Fibroblast of the aortic adventitia (primary cell): Measurements from ENCODE around the gene IQGAP1. TPM values are rescaled to one million over a fixed set of nuclear protein-coding genes. Genes with fewer than 3 reads are reported as not detected.
A peak's percentile ranks its signal among the peaks of the same experiment; 100 is the strongest.

Experiments
- DNase-seq: peaks from one replicate; pipeline ENCODE4 v3.0.0-alpha.2; 2010; ENCODE audit warnings: low read depth
- H3K4me3 ChIP-seq: 2 replicates; pipeline ENCODE4 v1.5.1; 2011; ENCODE audit warnings: low read depth, mild to moderate bottlenecking, control low read depth, low read length, moderate library complexity
- total RNA-seq: library from RNA; depleted of rRNA; stranded (reverse); fragments of >200 nt; gene quantifications from 2 replicates; pipeline ENCODE4 v1.2.3, GENCODE V29; 2012; ENCODE audit warnings: low replicate concordance
- TF ChIP-seq, protein P1 (sequence below): IDR thresholded peaks from 2 replicates; pipeline ENCODE4 v1.5.1; 2011; ENCODE audit warnings: mild to moderate bottlenecking, low read length, control low read depth, inconsistent platforms; ENCODE audit not compliant: insufficient read depth

The IQGAP1 gene, protein sequence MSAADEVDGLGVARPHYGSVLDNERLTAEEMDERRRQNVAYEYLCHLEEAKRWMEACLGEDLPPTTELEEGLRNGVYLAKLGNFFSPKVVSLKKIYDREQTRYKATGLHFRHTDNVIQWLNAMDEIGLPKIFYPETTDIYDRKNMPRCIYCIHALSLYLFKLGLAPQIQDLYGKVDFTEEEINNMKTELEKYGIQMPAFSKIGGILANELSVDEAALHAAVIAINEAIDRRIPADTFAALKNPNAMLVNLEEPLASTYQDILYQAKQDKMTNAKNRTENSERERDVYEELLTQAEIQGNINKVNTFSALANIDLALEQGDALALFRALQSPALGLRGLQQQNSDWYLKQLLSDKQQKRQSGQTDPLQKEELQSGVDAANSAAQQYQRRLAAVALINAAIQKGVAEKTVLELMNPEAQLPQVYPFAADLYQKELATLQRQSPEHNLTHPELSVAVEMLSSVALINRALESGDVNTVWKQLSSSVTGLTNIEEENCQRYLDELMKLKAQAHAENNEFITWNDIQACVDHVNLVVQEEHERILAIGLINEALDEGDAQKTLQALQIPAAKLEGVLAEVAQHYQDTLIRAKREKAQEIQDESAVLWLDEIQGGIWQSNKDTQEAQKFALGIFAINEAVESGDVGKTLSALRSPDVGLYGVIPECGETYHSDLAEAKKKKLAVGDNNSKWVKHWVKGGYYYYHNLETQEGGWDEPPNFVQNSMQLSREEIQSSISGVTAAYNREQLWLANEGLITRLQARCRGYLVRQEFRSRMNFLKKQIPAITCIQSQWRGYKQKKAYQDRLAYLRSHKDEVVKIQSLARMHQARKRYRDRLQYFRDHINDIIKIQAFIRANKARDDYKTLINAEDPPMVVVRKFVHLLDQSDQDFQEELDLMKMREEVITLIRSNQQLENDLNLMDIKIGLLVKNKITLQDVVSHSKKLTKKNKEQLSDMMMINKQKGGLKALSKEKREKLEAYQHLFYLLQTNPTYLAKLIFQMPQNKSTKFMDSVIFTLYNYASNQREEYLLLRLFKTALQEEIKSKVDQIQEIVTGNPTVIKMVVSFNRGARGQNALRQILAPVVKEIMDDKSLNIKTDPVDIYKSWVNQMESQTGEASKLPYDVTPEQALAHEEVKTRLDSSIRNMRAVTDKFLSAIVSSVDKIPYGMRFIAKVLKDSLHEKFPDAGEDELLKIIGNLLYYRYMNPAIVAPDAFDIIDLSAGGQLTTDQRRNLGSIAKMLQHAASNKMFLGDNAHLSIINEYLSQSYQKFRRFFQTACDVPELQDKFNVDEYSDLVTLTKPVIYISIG (N-terminal part only)
- total RNA-seq: 164 and 289 TPM in 2 replicates

DNA sequence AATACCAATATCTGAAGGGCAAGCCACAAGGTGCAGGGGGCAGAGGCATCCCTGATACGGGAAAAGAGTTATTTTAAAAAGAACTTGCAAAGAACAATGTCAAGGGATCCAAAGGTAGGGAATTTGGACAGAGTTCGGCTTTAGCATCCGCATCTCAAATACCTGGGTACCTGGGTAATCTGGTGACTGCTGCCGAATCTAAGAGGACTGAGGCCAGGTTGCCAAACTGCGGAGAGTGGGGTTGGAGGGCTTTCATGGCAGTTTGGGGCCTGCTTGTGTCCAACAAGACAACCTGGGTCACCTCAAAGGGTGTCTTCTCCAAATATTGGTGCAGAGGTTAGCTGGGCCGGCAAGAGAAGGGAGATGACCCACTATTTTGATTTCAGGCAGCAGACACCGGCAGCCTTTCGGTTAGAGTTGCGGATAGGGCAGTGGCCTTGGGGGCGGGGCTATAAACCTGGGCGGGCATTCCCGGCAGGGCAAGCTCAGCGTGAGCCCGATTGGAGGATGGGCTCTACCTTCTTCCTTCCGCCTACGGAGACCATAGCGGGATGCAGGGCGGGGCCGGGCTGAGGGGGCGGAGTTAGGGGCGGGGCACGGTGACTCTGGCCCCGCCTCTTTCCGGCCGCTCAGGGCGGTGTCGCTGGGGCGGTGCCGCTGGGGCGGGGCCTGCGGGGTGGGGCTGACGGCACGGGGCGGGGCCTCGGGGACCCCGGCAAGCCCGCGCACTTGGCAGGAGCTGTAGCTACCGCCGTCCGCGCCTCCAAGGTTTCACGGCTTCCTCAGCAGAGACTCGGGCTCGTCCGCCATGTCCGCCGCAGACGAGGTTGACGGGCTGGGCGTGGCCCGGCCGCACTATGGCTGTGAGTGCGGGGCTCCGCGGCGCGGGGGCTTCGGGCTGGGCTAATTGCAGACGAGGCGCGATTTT, at the start of gene IQGAP1:
IQGAP1 (plus strand) TSS at position 709 of the 928 bp plus-strand sequence; CDS start at position 809, 100 bp downstream.
- TF ChIP-seq, protein P1, sequence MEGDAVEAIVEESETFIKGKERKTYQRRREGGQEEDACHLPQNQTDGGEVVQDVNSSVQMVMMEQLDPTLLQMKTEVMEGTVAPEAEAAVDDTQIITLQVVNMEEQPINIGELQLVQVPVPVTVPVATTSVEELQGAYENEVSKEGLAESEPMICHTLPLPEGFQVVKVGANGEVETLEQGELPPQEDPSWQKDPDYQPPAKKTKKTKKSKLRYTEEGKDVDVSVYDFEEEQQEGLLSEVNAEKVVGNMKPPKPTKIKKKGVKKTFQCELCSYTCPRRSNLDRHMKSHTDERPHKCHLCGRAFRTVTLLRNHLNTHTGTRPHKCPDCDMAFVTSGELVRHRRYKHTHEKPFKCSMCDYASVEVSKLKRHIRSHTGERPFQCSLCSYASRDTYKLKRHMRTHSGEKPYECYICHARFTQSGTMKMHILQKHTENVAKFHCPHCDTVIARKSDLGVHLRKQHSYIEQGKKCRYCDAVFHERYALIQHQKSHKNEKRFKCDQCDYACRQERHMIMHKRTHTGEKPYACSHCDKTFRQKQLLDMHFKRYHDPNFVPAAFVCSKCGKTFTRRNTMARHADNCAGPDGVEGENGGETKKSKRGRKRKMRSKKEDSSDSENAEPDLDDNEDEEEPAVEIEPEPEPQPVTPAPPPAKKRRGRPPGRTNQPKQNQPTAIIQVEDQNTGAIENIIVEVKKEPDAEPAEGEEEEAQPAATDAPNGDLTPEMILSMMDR: no peak

DNA sequence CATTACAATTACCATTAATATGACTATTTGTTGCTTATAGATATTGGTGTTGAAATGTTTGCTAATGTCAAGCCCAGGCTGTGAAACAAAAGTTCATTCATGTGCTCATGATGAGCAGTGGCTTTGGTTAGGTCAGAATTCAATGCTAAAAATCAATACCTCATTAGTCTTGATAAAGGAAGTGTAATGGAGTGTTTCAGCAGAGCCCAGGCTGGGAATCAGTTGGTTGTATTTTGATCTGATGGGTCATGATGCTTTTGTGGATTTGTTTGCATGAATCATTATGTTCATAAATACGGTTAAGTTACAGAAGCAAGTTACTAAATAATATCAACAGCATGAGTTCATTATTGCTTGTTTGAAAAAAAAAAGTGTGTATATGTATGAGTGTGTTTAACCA, 49.5 kb upstream of the IQGAP1 start:
- no peak overlapping the region for H3K4me3 ChIP-seq
- TF ChIP-seq, protein P1: no peak
- DNase-seq: no peak

More for the DNA sequence above, at the start of gene IQGAP1:
- H3K4me3 ChIP-seq: peak within 1 kb of the TSS; percentile 97
- DNase-seq: peak; percentile 96

DNA sequence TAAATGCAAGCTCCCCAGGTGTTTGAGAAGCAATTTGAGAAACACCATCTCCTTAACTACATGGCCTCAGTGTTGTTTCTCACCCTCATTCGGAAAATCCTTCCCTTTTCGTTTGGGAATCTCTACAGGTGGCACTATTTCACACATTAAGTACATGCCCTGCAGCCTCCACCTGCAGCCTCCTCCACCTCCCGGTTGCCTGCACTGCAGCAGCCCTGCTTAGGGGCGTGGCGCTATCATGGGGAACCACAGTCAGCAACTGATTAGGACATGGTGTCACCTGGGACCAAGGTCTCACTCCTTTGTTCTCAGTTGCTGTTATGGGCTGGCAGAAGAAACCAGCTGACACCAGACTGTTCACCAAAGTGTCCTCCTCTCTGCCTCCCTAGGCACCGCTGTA, 47.7 kb upstream of the IQGAP1 start:
- no peak overlapping the region for H3K4me3 ChIP-seq
- TF ChIP-seq, protein P1: no peak
- DNase-seq: no peak

DNA sequence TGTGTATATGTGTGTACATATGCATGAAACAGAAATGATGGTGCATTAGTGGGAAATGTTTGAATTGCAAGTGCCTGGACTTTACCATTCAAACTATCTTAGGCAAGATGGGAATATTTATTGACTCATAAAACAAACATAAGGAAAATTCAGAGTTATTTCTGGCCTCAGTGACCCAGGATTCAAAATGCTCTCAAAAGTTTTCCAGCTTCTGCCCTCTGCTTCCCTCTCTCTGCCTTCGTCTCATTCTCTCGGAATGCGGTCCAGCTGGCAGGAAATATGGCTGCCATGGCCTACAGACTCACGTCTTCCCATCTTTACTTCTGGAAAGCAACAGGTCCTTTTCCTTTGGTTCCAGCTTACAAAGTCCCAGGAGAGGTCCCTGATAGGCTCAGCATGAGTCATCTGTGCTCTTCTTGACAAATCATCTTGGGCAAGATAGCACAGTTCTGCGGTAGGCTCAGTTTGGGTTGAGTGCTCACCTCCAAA, 44.7 kb upstream of the IQGAP1 start:
- TF ChIP-seq, protein P1: no peak
- peak; percentile 67 for DNase-seq
- H3K4me3 ChIP-seq: no peak overlapping the region

DNA sequence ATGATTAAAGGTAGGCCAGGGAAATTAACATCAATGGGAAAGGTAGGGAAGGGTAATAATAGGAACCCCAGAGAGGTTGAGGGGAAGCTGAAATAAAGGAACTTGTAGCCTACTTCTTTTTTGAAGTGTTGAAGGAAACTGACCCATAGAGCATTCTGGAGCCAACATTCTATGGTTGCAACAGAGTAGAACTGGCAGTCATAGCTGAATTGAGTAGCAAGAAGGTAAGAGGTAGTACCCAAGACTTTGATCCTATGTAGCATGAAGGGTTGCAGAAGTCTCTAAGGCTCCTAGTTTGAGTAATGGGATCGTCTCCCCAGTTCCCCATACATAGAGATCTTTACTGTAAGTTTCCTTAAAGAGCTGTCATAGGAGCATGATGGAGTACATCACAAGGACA, 43.4 kb upstream of the IQGAP1 start:
- DNase-seq: no peak
- H3K4me3 ChIP-seq: no peak overlapping the region
- TF ChIP-seq, protein P1: no peak
